Measurements from ENCODE around the gene PIGR. TPM values are rescaled to one million over a fixed set of nuclear protein-coding genes. Genes with fewer than 3 reads are reported as not detected.

The PIGR gene
- total RNA-seq, 1 donor from 2014 or later, result not detected

GRCh38 chr1:206961668-206962067 lies 15.4 kb upstream of the PIGR start:
- Mint-ChIP-seq H3K9me3 (ENCODE audit: unreplicated experiment) (no peaks in the 10 kb centered on the region), H3K36me3 (ENCODE audit: unreplicated experiment) (no peaks in the 10 kb centered on the region), H3K27me3 (ENCODE audit: unreplicated experiment) (peaks cover 3% of the 10 kb centered on the region), H3K4me1 (ENCODE audit: unreplicated experiment) (no peaks in the 10 kb centered on the region), H3K4me3 (ENCODE audit: unreplicated experiment) (no peak overlapping the region), H3K27ac (ENCODE audit: unreplicated experiment) (no peak overlapping the region)
- TF ChIP-seq CTCF (IDR thresholded peaks at IDR 0.05), result no peak
- DNase-seq (ENCODE audit: extremely low spot score, unreplicated experiment), result no peak

DNA sequence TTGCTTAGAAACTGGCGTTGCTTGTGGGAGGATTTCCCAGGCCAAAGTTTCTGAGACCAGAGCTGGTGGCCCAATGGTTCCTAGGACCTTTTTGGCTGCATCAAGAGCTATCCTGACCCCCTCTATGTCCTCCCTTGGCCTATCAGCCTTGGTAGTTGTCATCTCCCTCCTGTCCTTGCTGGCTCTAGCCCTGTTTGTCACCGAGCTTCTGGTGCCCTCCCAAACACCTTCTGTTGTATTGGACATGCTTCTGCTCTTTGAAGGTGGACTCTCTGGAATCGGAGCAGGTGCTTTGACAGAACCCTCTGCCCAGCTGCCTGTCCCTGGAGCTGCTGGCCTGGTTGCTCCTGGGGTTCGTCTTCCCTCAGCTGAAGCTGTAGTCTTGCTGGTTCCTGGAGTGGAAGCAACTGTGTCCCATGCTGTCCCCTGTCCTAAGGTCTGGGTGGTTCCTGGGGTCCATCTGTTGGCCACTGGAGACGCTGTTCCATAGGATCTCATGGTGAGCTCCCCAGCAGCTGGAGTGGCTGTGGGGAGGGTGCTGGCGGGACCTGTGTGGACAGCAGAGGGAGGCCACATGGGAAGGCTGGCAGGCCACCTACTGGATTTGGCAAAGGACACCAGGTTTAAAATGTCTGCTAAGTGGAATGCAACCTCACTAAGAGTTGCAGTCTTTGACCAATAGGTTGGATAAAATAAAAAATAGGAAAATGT lies 14.6 kb upstream of the PIGR start:
- no peaks in the 10 kb centered on the region for H3K4me1 Mint-ChIP-seq (ENCODE audit: unreplicated experiment)
- H3K27me3 Mint-ChIP-seq (ENCODE audit: unreplicated experiment), result peaks cover 3% of the 10 kb centered on the region
- no peak for DNase-seq (ENCODE audit: extremely low spot score, unreplicated experiment)
- no peak for TF ChIP-seq CTCF (IDR thresholded peaks at IDR 0.05)
- no peaks in the 10 kb centered on the region for H3K36me3 Mint-ChIP-seq (ENCODE audit: unreplicated experiment)
- no peak overlapping the region for H3K4me3 Mint-ChIP-seq (ENCODE audit: unreplicated experiment)
- H3K9me3 Mint-ChIP-seq (ENCODE audit: unreplicated experiment), result no peaks in the 10 kb centered on the region
- H3K27ac Mint-ChIP-seq (ENCODE audit: unreplicated experiment), result no peak overlapping the region

- H3K4me1 Mint-ChIP-seq (ENCODE audit: unreplicated experiment), result no peaks in the 10 kb centered on the region
- H3K9me3 Mint-ChIP-seq (ENCODE audit: unreplicated experiment), result no peaks in the 10 kb centered on the region
- H3K4me3 Mint-ChIP-seq (ENCODE audit: unreplicated experiment), result no peak overlapping the region
- no peak overlapping the region for H3K27ac Mint-ChIP-seq (ENCODE audit: unreplicated experiment)
- no peak for TF ChIP-seq CTCF (IDR thresholded peaks at IDR 0.05)
- H3K36me3 Mint-ChIP-seq (ENCODE audit: unreplicated experiment), result no peaks in the 10 kb centered on the region
- DNase-seq (ENCODE audit: extremely low spot score, unreplicated experiment), result no peak
- peaks cover 11% of the 10 kb centered on the region for H3K27me3 Mint-ChIP-seq (ENCODE audit: unreplicated experiment)
Measured at GRCh38 chr1:206958144-206958543, 11.9 kb upstream of the PIGR start.

DNA sequence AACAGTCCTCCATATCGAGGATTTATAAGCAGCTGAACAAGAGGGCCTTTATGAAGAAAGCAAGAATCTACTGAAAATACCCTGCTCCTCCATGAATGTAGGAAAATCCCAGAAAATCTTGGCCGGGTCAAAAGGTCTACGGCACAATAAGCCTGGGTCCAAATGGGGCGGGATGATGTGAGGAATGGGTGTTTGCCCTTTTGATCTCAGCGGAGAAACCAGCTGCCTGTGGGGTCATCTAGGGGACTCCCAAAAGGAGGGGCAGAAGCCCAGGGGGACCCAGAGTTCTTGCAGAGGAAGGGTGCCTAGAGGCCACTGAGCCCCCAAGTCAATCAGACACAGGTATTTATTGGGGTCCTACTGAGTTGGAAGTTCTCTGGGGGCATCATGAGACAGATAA lies 11.4 kb upstream of the PIGR start:
- no peak for TF ChIP-seq CTCF (IDR thresholded peaks at IDR 0.05)
- DNase-seq (ENCODE audit: extremely low spot score, unreplicated experiment), result no peak
- Mint-ChIP-seq H3K4me3 (ENCODE audit: unreplicated experiment) (no peak overlapping the region), H3K9me3 (ENCODE audit: unreplicated experiment) (no peaks in the 10 kb centered on the region), H3K4me1 (ENCODE audit: unreplicated experiment) (no peaks in the 10 kb centered on the region), H3K27ac (ENCODE audit: unreplicated experiment) (no peak overlapping the region), H3K27me3 (ENCODE audit: unreplicated experiment) (peaks cover 11% of the 10 kb centered on the region), H3K36me3 (ENCODE audit: unreplicated experiment) (no peaks in the 10 kb centered on the region)

DNA sequence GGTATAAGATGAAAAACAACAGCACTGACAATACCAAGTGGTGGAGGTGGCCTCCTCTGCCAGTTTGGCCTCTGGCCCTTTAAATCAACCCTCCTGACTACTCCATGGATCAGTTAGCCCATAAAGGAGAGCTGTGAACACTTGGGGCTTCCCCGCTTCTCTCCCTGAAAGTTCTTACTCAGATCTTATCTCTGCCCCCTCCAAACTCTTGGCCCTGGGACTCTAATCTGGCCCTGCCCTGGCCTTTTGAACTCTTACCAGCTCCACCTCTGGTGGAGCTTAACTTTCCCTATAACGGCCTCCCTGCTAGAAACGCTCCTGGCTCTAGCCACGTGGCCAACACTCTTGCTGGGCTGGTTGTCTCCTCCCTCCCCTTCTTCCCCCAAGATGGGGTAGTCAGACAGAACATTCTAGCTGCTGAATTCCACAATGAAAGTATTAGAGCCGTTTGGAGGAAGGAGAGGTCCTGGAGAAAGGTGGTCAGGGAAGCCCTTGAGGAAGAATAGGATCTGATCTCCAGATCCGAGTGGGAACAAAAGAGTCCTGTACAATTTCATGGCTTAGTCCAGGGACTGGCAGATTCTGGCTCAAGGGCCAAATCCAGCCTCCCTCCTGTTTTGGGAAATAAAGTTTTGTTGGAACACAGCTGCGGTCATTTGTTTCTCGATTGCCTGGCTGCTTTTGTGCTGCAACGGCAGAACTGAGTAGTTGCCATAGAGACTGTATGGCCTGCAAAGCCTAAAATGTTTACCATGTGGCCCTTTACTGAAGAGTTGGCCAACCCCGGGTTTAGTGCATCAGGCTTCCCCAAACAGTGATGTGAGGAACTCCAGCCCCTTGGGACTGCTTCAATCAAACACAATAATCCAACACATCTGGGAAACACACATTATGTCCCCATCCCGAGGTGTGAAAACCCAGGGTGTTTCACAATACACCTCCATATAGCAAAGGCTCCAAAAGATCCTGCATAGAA lies 9.5 kb upstream of the PIGR start:
- no peaks in the 10 kb centered on the region for H3K4me1 Mint-ChIP-seq (ENCODE audit: unreplicated experiment)
- H3K36me3 Mint-ChIP-seq (ENCODE audit: unreplicated experiment), result no peaks in the 10 kb centered on the region
- no peak overlapping the region for H3K27ac Mint-ChIP-seq (ENCODE audit: unreplicated experiment)
- peaks cover 11% of the 10 kb centered on the region for H3K27me3 Mint-ChIP-seq (ENCODE audit: unreplicated experiment)
- DNase-seq (ENCODE audit: extremely low spot score, unreplicated experiment), result no peak
- H3K9me3 Mint-ChIP-seq (ENCODE audit: unreplicated experiment), result no peaks in the 10 kb centered on the region
- no peak for TF ChIP-seq CTCF (IDR thresholded peaks at IDR 0.05)
- no peak overlapping the region for H3K4me3 Mint-ChIP-seq (ENCODE audit: unreplicated experiment)

Measured in osteocyte (in vitro differentiated cells).